Adrenal gland (tissue), 12 donors: ENCODE data around the gene STIM2. TPM values are rescaled to one million over a fixed set of nuclear protein-coding genes. Genes with fewer than 3 reads are reported as not detected.
A peak's percentile ranks its signal among the peaks of the same experiment; 100 is the strongest.

ENCODE experiments used
- DNase-seq, 7 donors: peaks; one replicate each; pipeline ENCODE4 v3.0.0-alpha.2; 2019 to 2020
- H3K27ac ChIP-seq, 5 donors: fragments of 200-600 bp; sonication (generic) in 4 of 5; 1 replicate in 3 of 5; 2 replicates in 2 of 5; pipeline versions ENCODE4 v1.5.1 to v1.8.0; 2016 to 2020; ENCODE audit warnings: mild to moderate bottlenecking in 1 of 5
- H3K27me3 ChIP-seq: fragments of 200-600 bp; 2 replicates; pipeline ENCODE4 v1.8.0; 2021
- H3K36me3 ChIP-seq, 2 donors: fragments of 200-600 bp; replicated peaks in 1 of 2; 1 replicate in 1 of 2; 2 replicates in 1 of 2; pipeline versions ENCODE4 v1.5.1 to v1.8.0; 2018 to 2022
- H3K4me1 ChIP-seq, 2 donors: fragments of 200-600 bp; replicated peaks in 1 of 2; 1 replicate in 1 of 2; 2 replicates in 1 of 2; pipeline versions ENCODE4 v1.5.1 to v1.8.0; 2018 to 2021
- H3K4me3 ChIP-seq, 4 donors: fragments of 200-600 bp; sonication (generic) in 3 of 4; one replicate each; pipeline ENCODE4 v1.5.1; 2016 to 2018
- H3K9me3 ChIP-seq, 3 donors: fragments of 200-600 bp; sonication (generic) in 1 of 3; replicated peaks in 1 of 3; 1 replicate in 2 of 3; 2 replicates in 1 of 3; pipeline versions ENCODE4 v1.5.1 to v1.8.0; 2016 to 2021
- POLR2A ChIP-seq, 2 donors: fragments of 450-650 bp; IDR thresholded peaks; one replicate each; pipeline ENCODE4 v1.6.1; 2017; ENCODE audit warnings: antibody characterized with exemption in 2 of 2, mild to moderate bottlenecking in 2 of 2, moderate library complexity in 1 of 2
- WGBS, 4 donors: extraction: QIAGEN DNeasy Blood & Tissue Kit in 2 of 4; methylation state at CpG; one replicate each; pipeline versions ENCODE4 v1.1.5 to v1.1.7; 2013 to 2017; 5-methylcytosine and 5-hydroxymethylcytosine counted together
- intact Hi-C, 2 donors: fragments of 100-400 bp; cut with DNase I; formaldehyde crosslinking; loops; one replicate each; pipeline versions ENCODE4 v1.14.1 to v1.15.0; 2022 to 2023
- polyA plus RNA-seq, 3 donors: library from polyadenylated mRNA; stranded (reverse); fragments of 200-250 nt in 2 of 3; fragments of 350-450 nt in 1 of 3; fragmentation: Illumina TruSeq in 1 of 3; extraction: RNeasy Lipid Tissue Mini Kit (QIAGEN cat#74804) in 1 of 3; gene quantifications; one replicate each; pipeline ENCODE4 v1.2.3, GENCODE V29; 2013 to 2014
- total RNA-seq, 9 donors: library from RNA; depleted of rRNA in 4 of 9; stranded (reverse); fragments of >200 nt in 4 of 9; fragments of 120-200 nt in 1 of 9; fragmentation: NEBNext Ultra II Directional in 1 of 9; extraction: Animal tissue kit (Norgen Biotek cat#: 25700) in 1 of 9; gene quantifications; one replicate each; pipeline versions ENCODE4 v1.1.0 to v1.2.4, GENCODE V29; 2013 to 2023
- TF ChIP-seq, protein P1 (sequence below), 6 experiments: fragments of 450-650 bp in 4 of 6; fragments of 200-600 bp in 2 of 6; sonication (generic) in 1 of 6; IDR thresholded peaks; 1 replicate in 5 of 6; 2 replicates in 1 of 6; pipeline versions ENCODE4 v1.5.1 to v1.8.0; 2016 to 2021; ENCODE audit warnings: antibody characterized with exemption in 6 of 6, mild to moderate bottlenecking in 2 of 6, moderate library complexity in 1 of 6
- donor health status: healthy with polysubstance abuse.
- donor health status: Bipolar disorder and iron deficiency.
- donor health status: DM: yes; HTN: yes; CAD: no.
- donor health status: DM: no; HTN: no; CAD: no.
- donor health status: DM: no; HTN: no; CAD: no.
- donor health status: DM: yes; HTN: yes; CAD: no.

STIM2 gene
- total and polyA plus RNA-seq, 12 donors, result 7.5 to 30.4 (median 14.9) TPM

DNA sequence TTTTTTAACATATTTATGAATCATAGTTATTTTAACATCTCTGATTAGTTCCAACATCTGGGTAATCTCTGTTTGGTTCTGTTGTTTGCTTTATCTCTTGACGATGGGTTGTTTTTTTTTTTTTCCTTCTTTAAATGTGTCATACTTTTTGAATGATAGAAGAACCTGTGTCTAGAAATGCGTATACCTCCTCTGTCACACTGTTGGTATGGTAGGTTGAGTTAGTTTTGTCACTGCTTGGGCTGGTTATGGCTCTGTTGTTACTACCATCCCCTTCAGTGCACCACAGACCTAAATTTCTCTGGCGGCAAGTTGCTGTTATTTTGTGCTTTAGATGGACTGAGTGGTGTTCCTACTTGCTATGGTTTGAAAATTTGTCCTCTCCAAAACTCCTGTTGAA, 16.8 kb downstream of the STIM2 start:
- TF ChIP-seq POLR2A (IDR thresholded peaks at IDR 0.05), result no peak
- TF ChIP-seq, protein P1, sequence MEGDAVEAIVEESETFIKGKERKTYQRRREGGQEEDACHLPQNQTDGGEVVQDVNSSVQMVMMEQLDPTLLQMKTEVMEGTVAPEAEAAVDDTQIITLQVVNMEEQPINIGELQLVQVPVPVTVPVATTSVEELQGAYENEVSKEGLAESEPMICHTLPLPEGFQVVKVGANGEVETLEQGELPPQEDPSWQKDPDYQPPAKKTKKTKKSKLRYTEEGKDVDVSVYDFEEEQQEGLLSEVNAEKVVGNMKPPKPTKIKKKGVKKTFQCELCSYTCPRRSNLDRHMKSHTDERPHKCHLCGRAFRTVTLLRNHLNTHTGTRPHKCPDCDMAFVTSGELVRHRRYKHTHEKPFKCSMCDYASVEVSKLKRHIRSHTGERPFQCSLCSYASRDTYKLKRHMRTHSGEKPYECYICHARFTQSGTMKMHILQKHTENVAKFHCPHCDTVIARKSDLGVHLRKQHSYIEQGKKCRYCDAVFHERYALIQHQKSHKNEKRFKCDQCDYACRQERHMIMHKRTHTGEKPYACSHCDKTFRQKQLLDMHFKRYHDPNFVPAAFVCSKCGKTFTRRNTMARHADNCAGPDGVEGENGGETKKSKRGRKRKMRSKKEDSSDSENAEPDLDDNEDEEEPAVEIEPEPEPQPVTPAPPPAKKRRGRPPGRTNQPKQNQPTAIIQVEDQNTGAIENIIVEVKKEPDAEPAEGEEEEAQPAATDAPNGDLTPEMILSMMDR (IDR thresholded peaks at IDR 0.05), result no peak
- H3K9me3 ChIP-seq, result no peaks in the 10 kb centered on the region

DNA sequence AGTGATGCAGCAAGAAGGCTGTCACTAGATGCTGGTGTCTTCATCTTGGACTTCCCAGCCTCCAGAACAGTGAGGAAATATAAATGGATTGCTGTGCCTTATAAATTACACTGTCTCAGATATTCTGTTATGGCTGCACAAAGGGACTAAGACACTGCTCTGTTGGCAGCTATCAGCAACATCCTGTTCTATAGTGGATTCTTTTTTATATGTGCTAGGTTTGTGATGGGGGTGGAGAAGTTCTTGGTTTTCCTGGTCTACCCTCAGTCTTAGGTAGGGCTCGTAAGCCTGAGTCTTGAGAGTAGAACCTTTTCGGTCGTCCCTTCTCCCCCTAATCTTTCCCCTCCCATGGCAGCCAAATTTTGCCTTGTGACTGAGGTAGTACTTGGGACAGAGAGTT, 17.3 kb downstream of the STIM2 start:
- Histone ChIP-seq H3K36me3 (no peaks in the 10 kb centered on the region), H3K4me1 (no peaks in the 10 kb centered on the region), H3K27me3 (no peaks in the 10 kb centered on the region), H3K9me3 (no peaks in the 10 kb centered on the region), H3K27ac (no peak overlapping the region), H3K4me3 (no peak overlapping the region)
- no peak for DNase-seq
- TF ChIP-seq, protein P1 (IDR thresholded peaks at IDR 0.05), result no peak
- TF ChIP-seq POLR2A (IDR thresholded peaks at IDR 0.05), result no peak
- intact Hi-C loops, result no loop called here
- WGBS, 4 donors, result 86 to 99% (median 95%) methylated on average over 3 of the region's 3 CpGs

More for the DNA sequence above, 16.8 kb downstream of the STIM2 start:
- intact Hi-C loops, result no loop called here
- 91 to 95% (median 94%) methylated on average over 3 of the region's 3 CpGs for WGBS, 4 donors
- DNase-seq, result no peak
- Histone ChIP-seq H3K4me1 (no peaks in the 10 kb centered on the region), H3K4me3 (no peak overlapping the region), H3K27ac (no peak overlapping the region), H3K36me3 (no peaks in the 10 kb centered on the region), H3K27me3 (no peaks in the 10 kb centered on the region)

DNA sequence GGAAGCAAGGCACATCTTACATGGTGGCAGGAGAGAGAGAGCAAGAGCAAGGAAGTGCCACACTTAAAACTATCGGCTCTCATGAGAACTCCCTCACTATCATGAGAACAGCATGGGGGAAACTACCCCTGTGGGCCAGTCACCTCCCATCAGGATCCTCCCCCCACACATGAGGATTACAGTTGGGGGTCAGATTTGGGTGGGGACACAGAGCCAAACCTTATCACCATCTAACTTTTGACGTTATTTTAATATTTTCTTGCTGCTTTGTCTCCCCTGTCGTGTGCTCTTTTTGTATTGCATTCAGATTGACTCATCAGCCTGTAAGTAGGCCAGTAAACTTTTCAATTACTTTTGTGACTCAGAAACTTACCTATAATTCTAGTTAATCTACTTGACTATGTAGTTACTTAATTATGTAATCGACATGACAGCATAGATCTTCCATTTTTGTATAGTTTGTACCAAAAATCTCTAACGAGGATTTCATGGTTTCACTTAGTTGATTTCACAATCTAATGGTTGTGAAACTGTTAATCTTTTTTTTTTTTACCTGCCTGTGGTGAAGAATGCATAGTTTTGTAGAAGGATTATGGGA, 18.3 kb downstream of the STIM2 start:
- intact Hi-C loops, result no loop called here
- Histone ChIP-seq H3K27ac (peak overlapping the region in 2 of 5 donors; percentile 5 to 43), H3K27me3 (no peaks in the 10 kb centered on the region), H3K36me3 (no peaks in the 10 kb centered on the region), H3K4me3 (no peak overlapping the region), H3K9me3 (no peaks in the 10 kb centered on the region), H3K4me1 (no peaks in the 10 kb centered on the region)
- TF ChIP-seq, protein P1 (IDR thresholded peaks at IDR 0.05), result no peak
- TF ChIP-seq POLR2A (IDR thresholded peaks at IDR 0.05), result no peak
- DNase-seq, result no peak
- 45 to 61% (median 54%) methylated on average over 5 of the region's 5 CpGs for WGBS, 4 donors

DNA sequence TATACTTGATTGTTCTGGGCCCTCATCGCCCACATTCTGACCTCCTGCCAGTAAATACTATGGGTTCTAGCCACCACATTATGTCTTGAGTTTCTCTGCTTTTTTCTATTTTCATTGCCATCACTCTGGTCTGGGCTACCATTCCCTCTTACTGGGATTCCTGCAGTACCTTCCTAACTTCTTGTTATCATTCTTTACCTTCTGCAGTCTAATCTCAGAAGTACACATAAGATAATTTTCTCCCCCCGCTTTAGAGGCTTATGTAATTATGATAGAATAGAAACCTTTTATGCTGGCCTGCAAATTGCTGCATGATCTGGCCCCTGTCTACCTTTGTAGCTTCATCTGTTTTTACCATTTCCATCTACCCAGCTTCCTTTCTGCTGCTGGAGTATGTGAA, 19.2 kb downstream of the STIM2 start:
- 92 to 100% (median 95%) methylated on average over 2 of the region's 2 CpGs for WGBS, 4 donors
- Histone ChIP-seq H3K36me3 (no peaks in the 10 kb centered on the region), H3K9me3 (no peaks in the 10 kb centered on the region), H3K27ac (no peak overlapping the region), H3K27me3 (no peaks in the 10 kb centered on the region), H3K4me3 (no peak overlapping the region), H3K4me1 (no peaks in the 10 kb centered on the region)
- TF ChIP-seq, protein P1 (IDR thresholded peaks at IDR 0.05), result no peak
- no peak for TF ChIP-seq POLR2A (IDR thresholded peaks at IDR 0.05)
- intact Hi-C loops, result no loop called here
- DNase-seq, result no peak
